Effector CD8-positive, alpha-beta T cell (primary cell): ENCODE measurements around the gene PERM1.
"Not testable (repeated sequence)": the region's sequence is repeated elsewhere in the genome, so short reads cannot be mapped to it uniquely, and the experiment has no call there.

Source experiments
- DNase-seq: peaks from one replicate; lab custom pipeline; 2025; lab: John Stamatoyannopoulos, UW

The PERM1 gene

DNA sequence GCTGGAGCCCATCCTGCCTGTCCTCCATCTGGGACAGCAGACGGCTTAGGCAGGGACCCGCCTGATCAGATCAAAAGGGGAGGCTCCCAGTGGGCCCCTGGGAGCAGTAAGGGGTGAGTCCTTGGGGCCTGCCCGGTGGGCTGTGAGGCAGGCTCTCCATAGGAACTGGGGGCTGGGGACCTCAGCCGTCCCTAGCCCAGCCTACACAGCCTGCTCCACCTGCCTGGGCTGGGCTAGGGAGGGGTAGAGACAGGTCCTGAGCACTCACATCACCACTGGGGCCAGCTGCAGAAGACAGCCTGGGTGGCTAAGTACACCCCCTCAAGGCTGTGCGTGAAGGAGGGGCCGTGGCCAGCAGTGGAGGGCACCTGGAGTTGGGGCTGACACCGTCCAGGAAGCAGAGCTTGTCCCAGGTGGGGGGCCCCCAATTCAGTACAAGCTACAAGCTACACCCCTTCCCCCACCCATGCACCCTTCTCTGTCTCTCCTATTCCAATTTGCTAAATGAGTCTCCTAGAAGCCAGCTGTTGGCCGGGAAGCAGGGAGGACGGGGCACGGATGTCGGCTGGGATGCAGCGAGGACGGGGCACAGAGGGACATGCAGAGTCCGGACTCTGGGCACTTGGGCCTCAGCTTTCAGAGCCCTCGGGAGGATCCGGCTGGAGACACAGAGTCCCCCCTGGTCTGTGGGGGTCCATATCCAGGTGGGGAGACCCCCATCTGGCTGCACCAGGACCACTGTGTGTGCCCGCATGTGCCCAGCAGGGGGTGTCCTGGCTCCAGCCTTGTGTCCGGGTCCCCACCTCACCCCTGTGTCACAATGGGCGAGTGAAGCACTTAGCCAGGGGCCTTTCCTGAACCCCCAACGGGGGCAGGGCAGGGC lies 33.1 kb upstream of the PERM1 start:
- no peak for DNase-seq

- DNase-seq: no peak
Measured at GRCh38 chr1:1013922-1014648, 32.2 kb upstream of the PERM1 start.

DNA sequence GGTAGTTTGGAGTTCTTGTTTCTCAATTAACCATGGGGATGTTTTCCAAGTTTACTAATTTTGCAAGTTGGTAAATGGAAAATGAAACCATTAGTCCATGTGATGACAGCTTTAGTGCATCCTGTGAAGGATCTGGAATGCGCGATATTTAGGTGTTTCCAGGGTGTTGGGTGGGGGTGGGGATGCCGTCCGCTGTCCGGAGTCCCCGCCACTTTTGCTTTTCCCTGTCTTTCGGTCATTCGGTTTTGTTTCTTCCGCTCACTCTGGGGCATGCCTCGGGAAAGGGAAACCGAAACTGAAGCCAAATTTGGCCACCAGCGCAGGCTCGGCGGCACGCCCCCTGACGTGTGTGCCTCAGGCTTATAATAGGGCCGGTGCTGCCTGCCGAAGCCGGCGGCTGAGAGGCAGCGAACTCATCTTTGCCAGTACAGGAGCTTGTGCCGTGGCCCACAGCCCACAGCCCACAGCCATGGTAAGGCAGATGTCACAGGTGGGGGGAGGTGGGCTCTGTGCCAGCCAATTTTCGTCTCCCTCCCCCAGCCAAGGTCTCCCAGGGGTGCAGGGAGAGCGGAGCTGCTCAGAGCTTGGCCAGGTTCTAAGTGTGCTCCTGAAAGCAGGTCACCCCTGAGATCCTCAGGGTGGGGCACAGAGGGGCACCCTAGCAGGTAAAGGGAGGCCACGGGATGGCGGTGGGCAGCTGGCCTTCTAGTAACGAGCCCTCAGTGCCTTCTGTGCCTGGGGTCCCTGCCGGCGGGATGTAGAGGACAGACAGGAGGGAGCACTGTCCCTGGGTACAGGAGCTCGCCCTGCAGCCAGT lies 31.4 kb upstream of the PERM1 start, which contains the start of gene ISG15:
Gene ISG15, plus strand, starts transcription at position 393 of the 817 bp plus-strand sequence. Its CDS starts 77 bp downstream, at position 470.
- DNase-seq: peak; percentile 80

- DNase-seq: not testable (repeated sequence)
Measured at GRCh38 chr1:1012736-1013104, 30.8 kb upstream of the PERM1 start.

DNA sequence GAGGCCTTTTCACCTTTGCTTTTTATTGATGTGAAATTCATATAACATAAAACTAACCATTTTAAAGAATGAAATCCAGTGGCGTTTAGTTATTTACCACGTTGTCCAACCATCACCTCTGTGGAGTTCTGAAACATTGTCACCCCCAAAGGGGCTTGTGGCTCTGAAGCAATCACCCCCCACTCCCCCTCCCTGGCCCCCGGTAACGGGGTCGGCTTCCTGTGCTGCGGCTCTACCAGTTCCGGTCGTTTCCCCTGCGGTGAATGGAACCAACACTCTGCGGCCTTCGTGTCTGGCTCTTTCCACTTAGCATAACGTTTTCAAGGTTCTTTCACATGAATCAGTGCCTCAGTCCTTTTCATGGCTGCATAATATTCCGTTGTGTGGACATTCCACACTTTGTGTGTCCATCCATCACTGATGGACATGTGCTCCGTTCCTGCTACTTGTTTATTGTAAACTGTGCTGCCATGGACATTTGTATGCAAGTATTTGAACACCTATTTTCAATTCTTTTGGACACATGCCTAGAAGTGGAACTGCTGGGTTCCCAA lies 29.6 kb upstream of the PERM1 start:
- DNase-seq: no peak

DNA sequence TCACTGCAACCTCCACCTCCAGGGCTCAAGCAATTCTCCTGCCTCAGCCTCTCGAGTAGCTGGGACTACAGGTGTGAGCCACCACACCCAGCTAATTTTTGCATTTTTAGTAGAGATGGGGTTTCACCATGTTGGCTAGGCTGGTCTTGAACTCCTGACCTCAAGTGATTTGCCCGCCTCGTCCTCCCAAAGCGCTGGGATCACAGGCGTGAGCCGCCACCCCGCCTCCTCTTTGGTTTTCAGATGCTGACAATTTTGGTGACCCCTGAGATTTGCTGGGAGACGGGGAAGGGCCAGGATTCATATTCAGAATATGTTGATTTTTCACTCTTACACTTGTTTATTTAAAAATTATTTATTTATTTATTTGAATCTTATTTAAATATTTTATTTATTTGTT lies 28.2 kb upstream of the PERM1 start:
- DNase-seq: not testable (repeated sequence)

- no peak for DNase-seq
Measured at GRCh38 chr1:1006305-1007159, 24.6 kb upstream of the PERM1 start.

GRCh38 chr1:1005774-1006304 lies 23.9 kb upstream of the PERM1 start:
- no peak for DNase-seq

- DNase-seq: no peak
Measured at GRCh38 chr1:1004780-1005697, 23.1 kb upstream of the PERM1 start.

- no peak for DNase-seq
Measured at GRCh38 chr1:1004420-1004779, 22.5 kb upstream of the PERM1 start.

DNA sequence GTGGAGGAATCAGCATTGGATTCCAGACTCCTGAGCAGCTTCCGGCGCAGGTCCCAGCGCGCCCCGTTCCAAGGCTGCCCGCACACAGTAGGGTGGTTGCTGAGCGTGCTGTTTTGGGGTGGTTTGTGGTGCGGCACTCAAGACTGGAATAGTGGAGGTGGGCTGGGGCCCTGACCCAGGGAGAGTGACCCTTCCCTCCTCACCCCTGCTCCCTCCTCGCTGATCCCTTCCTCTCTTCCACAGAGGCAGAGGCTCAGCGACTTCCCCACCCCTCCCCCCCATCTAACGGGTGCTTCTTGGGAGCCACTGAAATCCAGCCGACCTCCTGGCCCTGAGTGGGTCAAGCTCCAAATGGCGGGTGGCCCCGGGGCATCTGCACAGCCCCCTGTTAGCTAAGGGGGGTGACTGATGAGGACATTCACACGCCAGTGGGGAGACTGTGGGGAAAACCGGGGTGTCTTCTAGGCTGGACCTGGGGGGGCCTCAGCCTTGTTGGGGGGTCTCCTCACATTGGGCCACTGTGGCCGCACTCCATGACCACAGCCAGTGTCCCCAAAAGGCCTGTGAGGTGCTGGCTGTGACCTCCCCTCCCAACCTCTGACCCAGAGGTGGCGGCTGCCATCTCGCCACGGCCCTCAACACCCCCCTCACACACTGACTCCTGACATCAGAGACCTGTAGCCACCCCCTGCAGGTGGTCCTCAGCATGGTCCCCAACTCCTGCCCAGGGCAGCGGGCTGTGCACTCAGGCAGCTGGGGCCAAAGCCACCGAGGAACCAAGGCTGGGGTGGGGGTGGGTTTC lies 21.9 kb upstream of the PERM1 start:
- no peak for DNase-seq

- no peak for DNase-seq
Measured at GRCh38 chr1:1001057-1001783, 19.3 kb upstream of the PERM1 start.

GRCh38 chr1:1000357-1001056 lies 18.6 kb upstream of the PERM1 start:
- DNase-seq: peak; percentile 48

DNA sequence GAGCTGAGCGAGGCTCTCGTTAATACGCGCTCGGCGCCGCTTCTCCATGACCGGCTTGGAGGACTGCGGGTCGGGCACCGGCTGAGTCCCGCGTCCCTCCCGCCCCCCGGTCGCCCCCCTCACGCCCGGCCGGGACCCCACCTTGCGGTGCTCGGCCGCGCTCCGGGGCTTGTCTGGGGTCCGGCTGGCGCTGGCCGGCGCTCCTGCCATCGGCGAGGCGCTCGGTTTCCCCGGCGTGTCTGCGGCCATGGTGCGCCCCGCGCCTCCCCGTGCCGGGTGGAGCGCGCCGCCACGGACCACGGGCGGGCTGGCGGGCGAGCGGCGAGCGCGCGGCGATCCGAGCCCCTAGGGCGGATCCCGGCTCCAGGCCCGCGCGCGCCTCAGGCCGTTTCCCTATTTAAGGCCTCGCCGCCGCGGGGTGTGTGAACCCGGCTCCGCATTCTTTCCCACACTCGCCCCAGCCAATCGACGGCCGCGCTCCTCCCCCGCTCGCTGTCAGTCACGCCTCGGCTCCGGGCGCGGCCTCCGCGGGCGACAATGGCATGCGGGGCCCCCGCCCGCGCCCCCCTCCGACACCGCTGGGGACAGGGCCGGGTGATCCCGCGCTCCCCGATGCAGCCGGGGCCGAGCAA lies 17.9 kb upstream of the PERM1 start, which contains the start of gene HES4:
Gene HES4, minus strand, starts transcription at position 373 of the 632 bp plus-strand sequence. Its CDS starts 124 bp downstream, at position 249.
- DNase-seq: peak; percentile 35

DNA sequence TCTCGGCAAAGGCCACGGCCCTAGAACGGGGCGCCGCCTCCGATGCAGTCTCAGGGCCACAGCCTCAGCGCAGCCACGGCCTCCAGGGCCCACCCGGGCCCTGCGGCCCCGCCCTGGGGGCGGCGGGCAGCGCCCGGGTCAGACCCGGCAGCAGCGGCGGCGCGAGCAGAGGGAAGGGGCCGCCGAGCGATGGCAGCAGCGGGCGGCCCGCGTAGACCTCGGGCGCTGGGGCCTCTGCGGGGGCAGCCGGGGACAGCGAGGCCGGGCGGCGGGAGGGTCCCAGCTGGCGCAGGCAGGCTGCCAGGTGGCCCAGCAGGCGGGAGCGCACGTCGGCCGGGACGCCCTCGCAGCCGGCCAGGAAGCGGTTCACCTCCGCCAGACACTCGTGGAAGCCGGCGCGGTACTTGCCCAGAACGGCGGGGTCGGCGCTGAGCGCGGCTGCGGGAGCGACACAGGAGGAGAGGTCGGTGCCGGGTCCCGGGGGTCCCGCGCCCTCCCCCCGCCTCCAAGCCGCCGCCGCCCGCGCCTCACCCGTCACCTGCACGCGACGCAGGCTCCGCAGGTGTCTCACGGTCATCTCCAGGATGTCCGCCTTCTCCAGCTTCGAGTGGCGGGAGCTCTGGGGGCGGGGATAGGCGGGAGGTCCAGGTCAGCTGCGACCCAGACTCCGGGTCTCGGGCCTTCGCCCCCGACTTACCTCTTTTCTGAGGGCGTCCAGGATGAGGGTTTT lies 17.3 kb upstream of the PERM1 start:
- no peak for DNase-seq

GRCh38 chr1:998745-998994 lies 16.8 kb upstream of the PERM1 start:
- no peak for DNase-seq
